AG08396 (cell line): Measurements from ENCODE around the gene YTHDF2.
"Not testable (repeated sequence)": the region's sequence is repeated elsewhere in the genome, so short reads cannot be mapped to it uniquely, and the experiment has no call there.

Experiments
- DNase-seq: peaks from one replicate; pipeline ENCODE4 v3.0.0; 2012; ENCODE audit warnings: low spot score, mixed read lengths

Gene YTHDF2

DNA sequence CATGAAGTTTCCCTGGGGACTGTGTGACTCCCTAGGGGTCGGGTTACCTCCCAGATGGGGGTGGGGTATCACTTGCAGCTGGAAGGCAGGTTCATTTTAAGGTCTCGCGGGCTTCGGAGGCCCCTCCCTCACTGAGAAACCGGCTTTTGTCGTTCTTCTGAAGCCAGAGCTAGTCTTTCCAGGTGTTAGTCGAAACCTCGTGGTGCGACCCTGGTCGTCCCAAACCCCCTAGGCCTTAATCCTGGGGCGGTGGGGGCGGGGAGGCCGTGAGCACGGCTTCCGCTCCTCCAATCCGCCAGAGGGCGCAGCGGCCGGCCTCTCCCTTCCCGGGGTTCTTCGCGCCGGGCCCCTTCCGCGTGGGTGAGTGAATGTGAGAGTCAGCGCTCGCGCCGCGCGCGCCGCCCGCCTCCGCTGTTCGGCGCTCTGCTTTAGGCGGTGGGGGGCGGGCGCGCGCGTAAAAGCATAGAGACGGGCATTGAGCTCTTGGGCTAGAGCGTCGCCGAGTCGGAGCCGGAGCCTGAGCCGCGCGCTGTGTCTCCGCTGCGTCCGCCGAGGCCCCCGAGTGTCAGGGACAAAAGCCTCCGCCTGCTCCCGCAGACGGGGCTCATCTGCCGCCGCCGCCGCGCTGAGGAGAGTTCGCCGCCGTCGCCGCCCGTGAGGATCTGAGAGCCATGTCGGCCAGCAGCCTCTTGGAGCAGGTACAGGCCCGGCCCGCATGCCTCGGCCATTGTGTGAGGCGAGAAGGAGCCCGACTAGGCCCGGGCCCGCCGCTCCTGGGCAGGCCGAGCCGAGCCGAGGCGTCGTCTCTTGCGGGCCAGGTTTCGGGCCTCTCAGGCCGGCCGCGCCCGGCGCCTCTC lies at the start of gene YTHDF2:
Gene YTHDF2 (plus strand): TSS at position 491 of the 857 bp plus-strand sequence. CDS start 181 bp downstream, at position 672.
- peak; percentile 96 for DNase-seq

DNA sequence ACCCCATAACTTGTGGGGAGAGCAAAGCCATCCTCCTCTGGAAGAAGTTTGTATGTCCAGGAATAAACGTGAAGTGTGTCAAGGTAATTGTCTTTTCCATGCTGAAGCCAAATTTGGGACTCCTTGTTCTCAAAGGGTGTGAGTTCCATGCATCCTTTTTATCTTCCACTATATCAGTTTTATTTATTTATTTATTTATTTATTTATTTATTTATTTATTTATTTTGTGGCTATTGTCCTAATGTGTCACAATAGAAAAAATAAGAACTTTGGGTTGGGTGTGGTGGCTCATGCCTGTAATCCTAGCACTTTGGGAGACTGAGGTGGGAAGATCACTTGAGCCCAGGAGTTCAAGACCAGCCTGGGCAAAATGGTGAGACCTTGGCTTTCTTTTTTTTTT lies 45.1 kb upstream of the YTHDF2 start:
- DNase-seq: not testable (repeated sequence)

DNA sequence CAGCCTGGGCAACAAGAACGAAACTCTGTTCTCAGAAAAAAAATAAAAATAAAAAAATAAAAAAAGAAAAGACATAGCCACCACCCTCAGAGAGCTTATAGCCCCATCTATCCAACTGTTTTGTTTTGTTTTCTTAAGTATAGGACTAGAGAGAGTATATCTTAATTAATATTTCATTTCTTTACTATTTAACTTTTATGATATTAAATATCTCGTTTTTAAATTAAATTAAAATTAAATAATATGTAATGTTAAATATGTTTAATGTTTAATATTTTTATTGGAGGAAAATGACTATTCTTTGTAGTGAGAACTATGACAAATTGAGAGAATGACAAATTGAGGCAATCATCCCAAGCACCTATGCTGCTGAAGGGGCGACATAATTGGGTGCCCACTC lies 33.1 kb upstream of the YTHDF2 start:
- DNase-seq: no peak

DNA sequence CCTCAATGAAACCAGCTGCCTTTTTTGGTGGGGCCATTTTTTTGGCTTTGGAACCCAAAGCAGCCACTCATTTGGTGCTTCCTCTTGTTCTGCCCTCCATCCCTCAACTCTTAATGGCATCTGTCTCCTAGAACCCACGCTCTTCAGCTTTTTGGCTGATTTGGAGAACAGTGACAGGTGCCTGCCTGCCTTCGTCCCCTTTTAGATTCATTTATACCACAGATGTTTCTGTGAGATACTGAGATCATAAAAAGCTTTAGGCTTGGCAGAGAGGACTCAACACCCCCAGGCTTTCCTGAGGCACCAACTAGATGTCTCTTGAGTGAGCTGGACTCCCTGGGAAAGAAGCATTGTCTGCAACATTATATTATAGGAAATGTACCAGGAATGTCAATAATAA lies 20.4 kb upstream of the YTHDF2 start:
- no peak for DNase-seq

DNA sequence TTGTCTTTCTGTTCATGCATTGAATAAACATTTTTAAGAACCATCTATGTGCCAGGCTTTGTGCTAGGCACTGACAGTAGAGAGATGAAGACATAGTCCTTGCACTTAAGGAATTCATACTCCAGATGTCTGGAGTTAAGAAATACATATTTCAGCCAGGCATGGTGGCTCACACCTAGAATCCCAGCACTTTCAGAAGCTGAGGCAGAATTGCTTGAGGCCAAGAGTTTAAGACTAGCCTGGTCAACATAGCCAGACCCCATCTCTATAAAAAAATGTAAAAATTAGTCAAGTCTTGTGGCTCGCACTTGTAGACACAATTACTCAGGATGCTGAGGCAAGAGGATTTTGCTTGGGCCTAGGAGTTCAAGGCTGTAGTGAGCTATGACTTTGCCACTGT lies 18.6 kb upstream of the YTHDF2 start:
- DNase-seq: no peak

DNA sequence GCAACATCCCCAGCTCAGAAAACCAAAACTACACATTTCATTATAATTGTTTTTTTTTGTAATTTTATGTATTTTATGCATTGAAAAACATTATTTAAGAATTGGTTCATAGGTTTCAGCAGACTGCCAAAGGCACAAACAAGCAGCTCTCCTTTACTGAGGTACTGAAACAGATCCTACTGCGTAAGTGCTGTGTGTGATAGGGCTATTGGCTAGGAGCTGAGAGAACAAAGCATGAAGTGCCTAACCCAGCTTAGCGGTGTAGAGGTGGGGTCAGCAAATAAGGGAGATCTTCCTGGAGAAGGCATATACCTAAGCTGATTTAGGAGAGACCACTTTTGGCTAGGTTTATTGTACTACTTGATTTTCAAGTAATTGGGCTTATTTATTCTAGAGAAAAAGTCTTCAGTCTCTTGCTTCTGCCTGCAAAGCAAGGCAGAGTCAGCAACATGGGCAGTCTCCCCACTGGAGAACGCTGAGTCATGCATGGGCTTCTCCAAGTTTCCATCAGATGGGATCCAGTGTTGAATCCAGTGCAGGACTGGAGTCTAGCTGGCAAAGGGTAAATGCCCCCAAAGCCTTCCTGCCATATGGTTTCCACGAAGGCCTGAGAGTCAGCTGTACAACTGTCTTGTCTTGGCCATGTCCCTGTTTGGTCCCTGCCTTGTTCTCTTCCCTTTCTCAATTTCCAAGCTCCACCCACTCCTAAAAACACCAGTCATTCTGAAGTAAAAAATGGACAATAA lies 18.0 kb upstream of the YTHDF2 start:
- peak; percentile 42 for DNase-seq

DNA sequence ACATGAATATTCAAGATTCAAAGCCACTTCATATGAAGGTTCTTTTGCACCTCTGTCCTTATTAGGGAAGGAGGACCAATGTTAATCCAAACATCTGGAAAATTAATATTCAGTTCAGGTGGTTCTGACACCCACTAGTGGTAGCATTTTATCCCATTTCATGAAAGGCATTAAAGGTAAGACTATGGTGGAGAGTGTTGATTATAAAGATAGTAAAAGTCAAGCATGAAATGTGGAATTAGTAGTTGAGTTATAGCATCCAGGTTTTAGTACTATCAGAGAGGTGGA lies 17.5 kb upstream of the YTHDF2 start:
- DNase-seq: no peak

DNA sequence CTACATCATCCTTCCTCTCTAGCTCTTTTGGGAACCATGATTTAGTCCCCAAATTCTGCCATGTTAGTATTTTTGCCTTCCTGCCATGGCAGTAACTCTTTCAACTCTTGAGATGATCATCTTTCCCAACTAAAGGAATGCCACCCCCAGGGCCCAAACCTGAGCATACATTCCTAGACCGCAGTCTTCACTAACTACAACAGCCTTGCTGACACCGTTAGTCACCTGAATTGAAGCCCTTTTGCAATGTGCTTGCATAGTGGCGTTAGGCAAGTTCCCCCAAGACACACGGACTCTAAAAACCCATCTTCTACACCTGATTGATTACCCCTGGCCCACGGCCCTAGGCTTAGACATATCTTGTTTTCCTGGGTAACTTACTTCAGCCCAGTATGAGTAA lies 16.4 kb upstream of the YTHDF2 start:
- DNase-seq: no peak

DNA sequence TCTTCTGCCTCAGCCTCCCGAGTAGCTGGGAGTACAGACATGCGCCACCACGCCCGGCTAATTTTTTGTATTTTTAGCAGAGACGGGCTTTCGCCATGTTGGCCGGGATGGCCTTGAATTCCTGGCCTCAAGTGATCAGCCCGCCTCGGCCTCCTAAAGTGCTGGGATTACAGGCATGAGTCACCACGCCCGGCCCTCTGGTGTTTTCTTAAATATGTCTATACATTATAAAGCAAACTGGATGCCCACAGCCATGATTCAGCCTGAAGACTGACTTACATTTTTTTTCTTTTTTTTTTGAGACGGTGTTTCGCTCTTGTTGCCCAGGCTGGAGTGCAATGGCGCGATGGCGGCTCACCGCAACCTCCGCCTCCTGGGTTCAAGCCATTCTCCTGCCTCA lies 14.8 kb upstream of the YTHDF2 start:
- not testable (repeated sequence) for DNase-seq

DNA sequence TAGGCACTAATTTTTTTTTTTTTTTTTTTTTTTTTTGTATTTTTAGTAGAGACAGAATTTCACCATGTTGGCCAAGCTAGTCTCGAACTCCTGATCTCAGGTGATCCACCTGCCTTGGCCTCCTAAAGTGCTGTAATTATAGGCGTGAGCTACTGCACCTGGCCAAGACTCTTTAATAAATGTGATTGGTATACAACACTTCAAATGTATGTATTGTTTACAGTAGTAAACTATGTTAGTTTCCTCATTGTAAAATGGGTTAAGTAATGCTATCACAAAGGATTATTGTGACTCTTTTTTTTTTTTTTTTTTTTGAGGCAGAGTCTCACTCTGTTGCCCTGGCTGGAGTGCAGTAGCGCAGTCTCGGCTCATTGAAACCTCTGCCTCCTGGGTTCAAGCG lies 11.4 kb upstream of the YTHDF2 start:
- DNase-seq: not testable (repeated sequence)

DNA sequence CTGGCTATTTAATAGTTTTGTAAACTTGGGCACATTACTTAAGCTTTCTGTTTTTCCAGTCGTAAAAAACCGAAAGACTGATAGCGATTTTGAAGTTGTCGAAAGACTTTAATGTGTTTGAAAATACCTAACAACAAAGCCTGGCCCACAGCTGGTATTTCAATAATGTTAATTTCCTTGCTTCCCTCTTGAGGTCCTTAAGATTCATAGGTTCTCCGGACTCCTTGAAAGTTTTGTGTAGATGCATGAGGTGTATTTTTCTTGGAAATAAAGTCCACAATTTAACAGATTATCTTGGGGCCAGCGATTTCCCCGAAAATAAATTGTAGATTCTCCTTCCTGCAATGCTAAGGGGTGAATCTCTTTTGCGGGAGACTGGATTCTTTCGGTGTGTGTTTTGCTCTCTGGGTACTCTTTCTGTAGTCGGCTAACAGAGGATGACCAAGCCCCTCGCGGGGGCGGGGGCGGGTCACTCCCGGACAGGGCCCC lies 735 bp upstream of the YTHDF2 start:
- no peak for DNase-seq

DNA sequence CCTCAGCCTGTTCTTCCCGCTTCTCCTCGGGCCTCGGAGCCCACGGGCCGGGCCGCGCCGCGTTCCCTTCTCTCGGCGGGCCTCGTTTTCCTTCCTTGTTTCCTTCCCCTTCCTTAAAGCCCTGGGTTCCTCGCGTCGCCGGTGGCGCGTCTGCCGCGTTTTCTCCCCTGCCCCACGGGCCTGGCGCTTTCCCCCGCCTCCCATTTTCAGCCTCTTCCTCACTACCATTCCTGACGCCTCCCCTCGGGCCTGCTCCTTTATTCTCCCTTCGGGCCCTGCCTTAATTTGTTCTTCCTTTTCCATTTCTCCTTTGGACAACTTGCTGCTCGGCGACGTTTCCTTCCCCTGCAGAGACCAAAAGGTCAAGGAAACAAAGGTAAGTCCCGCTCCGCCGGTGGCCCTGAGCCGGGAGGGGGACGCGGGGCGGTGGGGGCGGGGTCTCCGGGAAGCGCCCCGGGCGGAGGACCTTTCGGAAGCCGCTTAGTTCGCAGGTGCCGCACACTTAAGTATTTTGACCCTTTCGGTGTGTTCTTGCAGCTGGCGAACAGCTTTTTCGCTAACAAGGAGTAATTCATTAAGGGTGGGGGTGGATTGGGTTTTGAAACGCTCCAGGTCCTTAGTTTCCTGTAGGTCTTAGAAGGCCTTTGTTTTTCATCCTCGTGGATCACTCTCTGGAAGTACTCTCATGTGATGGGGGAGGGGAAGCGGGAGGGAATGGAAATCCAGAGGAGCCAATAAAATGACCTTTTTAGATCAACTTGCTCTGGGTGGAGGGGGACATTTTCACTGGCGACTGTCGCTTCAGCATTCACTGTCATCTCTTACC lies 780 bp downstream of the YTHDF2 start:
- peak; percentile 56 for DNase-seq

DNA sequence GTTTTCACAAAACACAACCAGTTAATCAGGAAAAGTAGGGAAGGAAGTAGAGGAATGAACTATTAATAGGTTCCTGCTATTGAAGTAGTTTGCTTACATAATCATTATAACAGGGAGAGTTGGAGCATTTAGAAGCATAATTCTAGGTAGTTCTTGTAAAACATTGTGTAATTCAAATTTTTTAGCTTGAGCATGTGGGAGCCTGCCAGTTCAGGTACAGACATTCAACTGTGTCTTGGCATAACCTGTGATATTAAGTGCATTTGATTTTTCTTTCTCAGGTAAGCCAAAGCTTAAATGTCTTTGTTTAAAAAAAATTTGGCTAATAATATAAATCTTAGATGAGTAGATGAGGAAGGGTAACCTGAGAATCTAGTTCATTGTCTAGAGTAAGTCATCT lies 3.4 kb downstream of the YTHDF2 start:
- no peak for DNase-seq

DNA sequence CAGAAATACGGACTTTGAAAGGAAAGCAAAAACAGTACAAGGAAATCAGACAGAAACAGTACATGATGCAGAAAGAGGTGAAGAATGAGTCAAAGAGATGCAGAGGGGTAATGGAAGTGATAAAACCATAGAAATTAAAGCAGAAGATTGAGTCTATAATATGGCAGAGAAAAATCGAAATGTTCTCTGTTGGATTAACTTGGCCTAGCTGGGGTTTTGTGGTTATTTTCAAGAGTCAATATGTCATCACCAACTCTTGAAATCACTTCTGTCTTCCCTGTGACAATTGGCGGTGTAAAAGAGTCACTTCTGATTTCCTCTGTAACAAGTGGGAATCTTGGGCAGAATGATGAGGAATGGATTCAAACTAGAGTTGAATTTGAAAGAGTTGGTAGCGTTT lies 7.4 kb downstream of the YTHDF2 start:
- no peak for DNase-seq

DNA sequence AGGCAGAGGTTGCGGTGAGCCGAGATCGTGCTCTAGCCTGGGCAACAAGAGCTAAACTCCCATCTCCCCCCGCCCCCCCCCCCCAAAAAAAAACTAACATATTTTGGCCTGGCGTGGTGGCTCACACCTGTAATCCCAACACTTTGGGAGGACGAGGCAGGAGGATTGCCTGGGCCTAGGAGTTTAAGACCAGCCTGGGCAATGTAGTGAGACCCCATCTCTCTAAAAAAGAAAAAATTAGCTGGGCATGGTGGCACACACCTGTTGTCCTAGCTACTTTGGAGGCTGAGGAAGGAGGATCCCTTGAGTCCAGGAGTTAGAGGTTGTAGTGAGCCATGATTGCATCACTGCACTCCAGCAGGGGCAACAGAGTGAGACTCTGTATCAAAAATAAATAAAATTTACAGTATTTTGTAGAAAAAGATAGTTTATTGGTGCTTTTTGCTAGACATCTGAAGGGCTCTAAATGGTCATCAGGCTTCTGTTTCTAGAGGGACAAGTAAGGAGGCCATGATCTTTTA lies 9.0 kb downstream of the YTHDF2 start:
- DNase-seq: no peak

DNA sequence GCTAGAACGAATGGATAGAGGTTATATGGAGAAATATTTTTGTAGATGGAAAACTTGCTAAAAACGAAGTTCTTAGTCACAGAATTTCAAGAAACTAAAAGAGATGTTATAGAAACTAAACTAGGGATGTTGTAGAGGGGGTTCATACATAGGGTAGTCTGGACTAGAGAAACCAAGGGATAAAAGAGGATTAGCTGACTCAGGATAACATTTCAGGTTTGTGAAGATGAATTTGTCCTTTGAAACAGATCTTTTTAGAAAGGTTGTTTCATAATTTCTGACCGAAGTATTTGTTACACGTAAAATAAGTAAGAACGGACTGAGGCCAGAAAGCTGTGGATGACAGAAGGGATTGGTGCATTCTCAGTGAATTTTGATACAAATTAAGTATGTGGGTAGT lies 13.6 kb downstream of the YTHDF2 start:
- no peak for DNase-seq

DNA sequence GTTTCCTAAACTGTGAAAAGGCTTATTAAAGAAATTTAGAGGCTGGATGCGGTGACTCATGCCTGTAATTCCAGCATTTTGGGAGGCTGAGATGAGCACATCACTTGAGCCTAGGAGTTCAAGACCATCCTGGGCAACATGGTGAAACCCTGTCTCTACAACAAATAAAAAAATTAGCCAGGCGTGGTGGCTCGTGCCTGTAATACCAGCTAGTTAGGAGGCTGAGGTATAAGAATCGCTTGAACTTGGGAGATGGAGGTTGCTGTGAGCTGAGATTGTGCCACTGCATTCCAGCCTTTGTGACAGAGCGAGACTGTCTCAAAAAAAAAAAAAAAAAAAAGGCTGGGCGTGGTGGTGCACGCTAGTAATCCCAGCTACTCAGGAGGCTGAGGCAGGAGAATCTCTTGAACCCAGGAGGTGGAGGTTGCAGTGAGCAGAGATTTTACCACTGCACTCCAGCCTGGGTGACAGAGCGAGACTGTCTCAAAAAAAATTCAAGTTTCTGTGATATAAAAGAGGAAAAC lies 14.1 kb downstream of the YTHDF2 start:
- DNase-seq: not testable (repeated sequence)

DNA sequence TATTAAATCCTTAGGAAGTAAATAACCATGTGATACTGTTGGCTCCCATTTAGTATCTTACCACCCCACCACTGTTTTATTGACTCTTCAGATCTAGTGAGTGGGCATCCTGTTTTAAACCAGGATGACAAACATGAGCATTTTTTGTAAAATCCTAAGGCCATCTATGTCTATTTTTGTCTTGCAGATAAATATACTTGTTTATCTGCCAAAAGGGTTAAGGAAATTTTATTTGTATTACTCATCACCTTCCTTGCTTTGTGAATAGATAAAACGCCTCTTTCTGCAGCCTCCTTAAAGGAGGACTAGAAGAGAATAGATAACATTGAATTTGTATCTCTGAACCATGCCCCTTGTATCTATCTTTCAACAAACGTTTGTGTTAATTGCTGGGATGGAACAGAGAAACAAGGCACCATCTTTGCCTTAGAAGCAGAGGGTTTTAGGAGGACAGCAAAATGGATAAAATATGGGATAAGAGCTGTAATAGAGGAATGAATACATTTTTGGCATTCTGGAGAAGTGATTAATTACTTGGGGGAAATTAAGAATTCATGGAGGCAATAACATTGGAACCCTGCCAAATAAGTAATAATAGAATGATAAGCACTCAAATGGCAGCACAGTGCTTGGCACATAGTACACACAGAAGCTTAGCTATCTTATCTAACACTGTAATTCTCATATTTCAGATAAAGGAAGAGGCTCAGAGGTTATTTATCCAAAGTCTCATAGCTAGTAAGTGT lies 14.7 kb downstream of the YTHDF2 start:
- peak; percentile 37 for DNase-seq

DNA sequence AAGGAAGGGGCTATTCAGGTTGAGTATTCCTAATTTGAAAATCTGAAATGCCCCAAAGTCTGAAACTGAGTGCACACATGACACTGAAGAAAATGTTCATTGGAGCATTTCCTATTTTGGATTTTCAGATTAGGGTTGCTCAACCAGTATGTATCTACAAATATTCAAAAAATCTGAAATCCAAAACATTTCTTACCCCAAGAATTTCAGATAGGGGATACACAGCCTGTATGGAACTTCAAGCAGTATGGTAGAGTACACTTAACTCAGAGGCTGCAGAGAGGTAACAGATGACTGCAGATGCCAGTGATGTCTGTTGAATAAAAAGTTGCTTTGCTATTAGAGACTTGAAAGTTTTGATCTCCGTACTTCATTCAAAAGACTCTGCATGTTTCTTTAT lies 19.0 kb downstream of the YTHDF2 start:
- no peak for DNase-seq

DNA sequence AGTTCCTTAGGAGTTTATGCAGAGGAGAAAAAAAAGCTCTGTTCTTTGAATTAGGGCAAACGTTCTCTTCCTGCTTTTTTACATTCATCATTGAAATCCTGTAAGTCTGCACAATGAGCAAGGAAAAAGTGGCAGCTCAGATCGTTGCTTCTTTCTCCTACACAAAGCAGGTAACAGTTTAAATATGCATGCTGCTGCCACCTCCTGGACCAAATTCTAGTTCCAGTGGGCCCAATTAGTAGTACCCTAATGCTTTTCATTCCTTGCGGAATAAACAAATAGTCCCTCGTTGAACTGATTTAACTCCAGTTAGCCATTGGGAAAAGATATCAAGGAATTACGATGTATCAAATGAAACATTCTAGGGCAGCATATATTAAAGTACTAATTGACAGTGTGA lies 20.1 kb downstream of the YTHDF2 start:
- DNase-seq: no peak

DNA sequence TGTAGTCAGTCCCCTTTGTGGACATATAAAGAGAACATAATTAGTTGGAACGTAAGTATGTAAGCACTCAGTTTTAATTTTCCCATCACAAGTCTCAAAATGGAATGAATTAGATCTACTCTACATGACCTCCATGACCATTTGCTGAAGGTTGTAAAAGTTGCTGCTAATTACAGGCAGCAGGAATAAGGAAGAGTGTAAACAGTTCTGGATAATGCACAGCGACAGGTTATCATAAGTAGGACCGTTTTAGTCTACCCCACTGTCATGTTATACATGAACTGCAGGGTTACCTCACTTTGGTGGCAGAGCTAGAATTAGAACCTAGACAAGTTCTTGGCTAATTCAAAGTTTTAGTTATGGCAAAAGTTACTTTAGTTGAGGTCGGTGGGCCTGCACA lies 21.7 kb downstream of the YTHDF2 start:
- DNase-seq: no peak
